ENCODE results near the gene PMM1.

GRCh38 chr22:41556561-41556960 is 33.1 kb downstream of the PMM1 start:
- TF ChIP-seq POLR2A (IDR thresholded peaks at IDR 0.05; ENCODE audit: low read depth) (no peak), EP300 (IDR thresholded peaks at IDR 0.05) (no peak), POLR2AphosphoS5 (IDR thresholded peaks at IDR 0.05) (no peak), CTCF (IDR thresholded peaks at IDR 0.05) (no peak)

All from esophagus muscularis mucosa (tissue), 4 donors.